ENCODE data around the gene OLA1.

DNA sequence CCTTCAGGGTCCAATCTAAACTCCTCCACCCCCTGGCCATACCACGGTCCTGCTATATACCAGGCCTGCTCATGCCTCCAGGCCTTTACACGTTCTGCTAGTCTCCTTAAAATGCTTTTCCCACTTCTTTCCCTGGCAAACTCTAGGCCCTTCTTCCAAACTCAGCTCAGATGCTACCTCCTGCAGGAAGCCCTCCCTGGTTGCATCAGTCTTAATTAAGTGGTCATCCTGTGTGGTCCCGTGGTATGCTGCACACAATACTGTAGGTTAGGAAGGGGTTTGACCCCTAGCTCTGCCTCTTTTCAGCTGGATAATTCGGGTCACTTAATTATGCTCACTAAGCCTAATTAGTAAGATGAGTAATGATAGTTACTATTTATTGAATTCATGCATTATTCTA, 197.3 kb downstream of the OLA1 start:
- TF ChIP-seq, protein P1, sequence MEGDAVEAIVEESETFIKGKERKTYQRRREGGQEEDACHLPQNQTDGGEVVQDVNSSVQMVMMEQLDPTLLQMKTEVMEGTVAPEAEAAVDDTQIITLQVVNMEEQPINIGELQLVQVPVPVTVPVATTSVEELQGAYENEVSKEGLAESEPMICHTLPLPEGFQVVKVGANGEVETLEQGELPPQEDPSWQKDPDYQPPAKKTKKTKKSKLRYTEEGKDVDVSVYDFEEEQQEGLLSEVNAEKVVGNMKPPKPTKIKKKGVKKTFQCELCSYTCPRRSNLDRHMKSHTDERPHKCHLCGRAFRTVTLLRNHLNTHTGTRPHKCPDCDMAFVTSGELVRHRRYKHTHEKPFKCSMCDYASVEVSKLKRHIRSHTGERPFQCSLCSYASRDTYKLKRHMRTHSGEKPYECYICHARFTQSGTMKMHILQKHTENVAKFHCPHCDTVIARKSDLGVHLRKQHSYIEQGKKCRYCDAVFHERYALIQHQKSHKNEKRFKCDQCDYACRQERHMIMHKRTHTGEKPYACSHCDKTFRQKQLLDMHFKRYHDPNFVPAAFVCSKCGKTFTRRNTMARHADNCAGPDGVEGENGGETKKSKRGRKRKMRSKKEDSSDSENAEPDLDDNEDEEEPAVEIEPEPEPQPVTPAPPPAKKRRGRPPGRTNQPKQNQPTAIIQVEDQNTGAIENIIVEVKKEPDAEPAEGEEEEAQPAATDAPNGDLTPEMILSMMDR (IDR thresholded peaks at IDR 0.05) = no peak
- TF ChIP-seq EZH2 (IDR thresholded peaks at IDR 0.05) = no peak
- peak; percentile 49 for TF ChIP-seq EZH2phosphoT487 (IDR thresholded peaks at IDR 0.05)

Data from neural progenitor cell (in vitro differentiated cells).